Right cardiac atrium (tissue), 5 donors: Measurements from ENCODE around the gene GPR21. TPM values are rescaled to one million over a fixed set of nuclear protein-coding genes. Genes with fewer than 3 reads are reported as not detected.

Source experiments
- ATAC-seq, 2 donors: fragments of 200-7000 bp; cut with Tn5 transposase; one replicate each; pipeline versions ENCODE4 v1.8.0 to v1.9.1; 2020; ENCODE audit warnings: moderate library complexity in 2 of 2, mild to moderate bottlenecking in 1 of 2
- DNase-seq, 3 donors: peaks; one replicate each; pipeline ENCODE4 v3.0.0-alpha.2; 2020
- H3K27ac ChIP-seq: one replicate; pipeline ENCODE4 v1.5.1; 2013; ENCODE audit warnings: mild to moderate bottlenecking, low read length, control low read depth, moderate library complexity
- H3K27me3 ChIP-seq: one replicate; pipeline ENCODE4 v1.6.1; 2013; ENCODE audit not compliant: control insufficient read depth, insufficient read depth
- H3K4me1 ChIP-seq: one replicate; pipeline ENCODE4 v1.6.1; 2013; ENCODE audit warnings: low read length; ENCODE audit not compliant: control insufficient read depth, insufficient read depth
- H3K4me3 ChIP-seq: one replicate; pipeline ENCODE4 v1.5.1; 2013; ENCODE audit warnings: low read length, control low read depth
- H3K9me3 ChIP-seq: one replicate; pipeline ENCODE4 v1.6.1; 2013; ENCODE audit warnings: low read length; ENCODE audit not compliant: control insufficient read depth
- WGBS: extraction: QIAGEN DNeasy Blood & Tissue Kit; methylation state at CpG from one replicate; pipeline ENCODE4 v1.1.7; 2013; 5-methylcytosine and 5-hydroxymethylcytosine counted together
- intact Hi-C, 4 donors: fragments of 100-400 bp; cut with DNase I; formaldehyde crosslinking; loops; one replicate each; pipeline versions ENCODE4 v1.11.0 to v1.14.0; 2022 to 2023
- polyA plus RNA-seq: library from polyadenylated mRNA; stranded (reverse); fragments of 200-250 nt; gene quantifications from one replicate; pipeline ENCODE4 v1.2.3, GENCODE V29; 2013
- total RNA-seq, 4 donors: library from RNA; stranded (reverse); fragmentation: NEBNext Ultra II Directional; extraction: Animal tissue kit (Norgen Biotek cat#: 25700); gene quantifications; one replicate each; pipeline ENCODE4 v1.2.1, GENCODE V29; 2021
- donor health status: healthy with polysubstance abuse.
- donor health status: DM: no; HTN: yes; CAD: no.
- donor health status: DM: no; HTN: no; CAD: no.
- donor health status: DM: no; HTN: yes; CAD: no; lungs with severe emphysema.
- donor health status: DM: yes; HTN: yes; CAD: no.

The GPR21 gene
- total and polyA plus RNA-seq, 5 donors, result 0.36 to 1.1 (median 0.91) TPM; not detected in 1

- intact Hi-C loops, result no loop called here
- WGBS, result 79% methylated on average over 5 of the region's 5 CpGs
Measured at GRCh38 chr9:123007269-123007668, 26.2 kb upstream of the GPR21 start.

GRCh38 chr9:123008909-123009308 lies 24.6 kb upstream of the GPR21 start:
- H3K27ac ChIP-seq, result no peak overlapping the region
- intact Hi-C loops, result no loop called here
- no peaks in the 10 kb centered on the region for H3K27me3 ChIP-seq
- DNase-seq (no peak), ATAC-seq (no peak)
- no peak overlapping the region for H3K4me3 ChIP-seq
- H3K4me1 ChIP-seq, result peaks cover 1% of the 10 kb centered on the region
- no peaks in the 10 kb centered on the region for H3K9me3 ChIP-seq

More at GRCh38 chr9:123007269-123007668, 26.2 kb upstream of the GPR21 start:
- ATAC-seq (no peak), DNase-seq (no peak)
- H3K27me3 ChIP-seq, result no peaks in the 10 kb centered on the region
- no peaks in the 10 kb centered on the region for H3K9me3 ChIP-seq
- H3K27ac ChIP-seq, result no peak overlapping the region
- no peak overlapping the region for H3K4me3 ChIP-seq
- peaks cover 1% of the 10 kb centered on the region for H3K4me1 ChIP-seq

- Histone ChIP-seq H3K27me3 (no peaks in the 10 kb centered on the region), H3K4me1 (peaks cover 1% of the 10 kb centered on the region), H3K27ac (no peak overlapping the region), H3K9me3 (no peaks in the 10 kb centered on the region), H3K4me3 (no peak overlapping the region)
- no peak for ATAC-seq
- 94% methylated on average over 3 of the region's 3 CpGs for WGBS
- intact Hi-C loops, result no loop called here
- no peak for DNase-seq
Measured at GRCh38 chr9:123011380-123011779, 22.1 kb upstream of the GPR21 start.

GRCh38 chr9:123011878-123012528 lies 21.5 kb upstream of the GPR21 start:
- WGBS, result 93% methylated on average over 3 of the region's 3 CpGs
- no peaks in the 10 kb centered on the region for H3K27me3 ChIP-seq
- H3K27ac ChIP-seq, result no peak overlapping the region
- peaks cover 1% of the 10 kb centered on the region for H3K4me1 ChIP-seq
- intact Hi-C loops, result no loop called here
- ATAC-seq (no peak), DNase-seq (no peak)
- no peaks in the 10 kb centered on the region for H3K9me3 ChIP-seq
- H3K4me3 ChIP-seq, result no peak overlapping the region

GRCh38 chr9:123016631-123017030 lies 16.8 kb upstream of the GPR21 start:
- Histone ChIP-seq H3K9me3 (no peaks in the 10 kb centered on the region), H3K27me3 (no peaks in the 10 kb centered on the region), H3K4me1 (no peaks in the 10 kb centered on the region), H3K27ac (no peak overlapping the region), H3K4me3 (no peak overlapping the region)
- WGBS, result 87% methylated on average over 1 of the region's 1 CpG
- no peak for DNase-seq
- intact Hi-C loops, result no loop called here
- ATAC-seq, result no peak

GRCh38 chr9:123020796-123021195 lies 12.7 kb upstream of the GPR21 start:
- Histone ChIP-seq H3K27me3 (no peaks in the 10 kb centered on the region), H3K4me1 (no peaks in the 10 kb centered on the region), H3K4me3 (no peak overlapping the region), H3K27ac (no peak overlapping the region), H3K9me3 (no peaks in the 10 kb centered on the region)
- no peak for DNase-seq
- intact Hi-C loops, result no loop called here
- no peak for ATAC-seq
- 82% methylated on average over 2 of the region's 2 CpGs for WGBS

- Histone ChIP-seq H3K27ac (no peak overlapping the region), H3K27me3 (no peaks in the 10 kb centered on the region), H3K4me3 (no peak overlapping the region), H3K4me1 (no peaks in the 10 kb centered on the region), H3K9me3 (no peaks in the 10 kb centered on the region)
- ATAC-seq, result no peak
- DNase-seq, result no peak
- intact Hi-C loops, result no loop called here
- 94% methylated on average over 1 of the region's 1 CpG for WGBS
Measured at GRCh38 chr9:123026425-123026824, 7.0 kb upstream of the GPR21 start.

GRCh38 chr9:123027517-123027916 lies 6.0 kb upstream of the GPR21 start:
- H3K4me3 ChIP-seq, result no peak overlapping the region
- no peaks in the 10 kb centered on the region for H3K9me3 ChIP-seq
- no peak for DNase-seq
- intact Hi-C loops, result no loop called here
- ATAC-seq, result no peak
- no peaks in the 10 kb centered on the region for H3K4me1 ChIP-seq
- H3K27ac ChIP-seq, result no peak overlapping the region
- WGBS, result 59% methylated on average over 3 of the region's 3 CpGs
- no peaks in the 10 kb centered on the region for H3K27me3 ChIP-seq

GRCh38 chr9:123028136-123028535 lies 5.3 kb upstream of the GPR21 start:
- H3K4me3 ChIP-seq, result no peak overlapping the region
- DNase-seq, result no peak
- no peaks in the 10 kb centered on the region for H3K27me3 ChIP-seq
- intact Hi-C loops, result no loop called here
- H3K9me3 ChIP-seq, result no peaks in the 10 kb centered on the region
- H3K27ac ChIP-seq, result no peak overlapping the region
- no peak for ATAC-seq
- no peaks in the 10 kb centered on the region for H3K4me1 ChIP-seq

GRCh38 chr9:123028973-123029372 lies 4.5 kb upstream of the GPR21 start:
- ATAC-seq, result no peak
- WGBS, result 98% methylated on average over 3 of the region's 3 CpGs
- DNase-seq, result no peak
- Histone ChIP-seq H3K4me1 (no peaks in the 10 kb centered on the region), H3K9me3 (no peaks in the 10 kb centered on the region), H3K27me3 (no peaks in the 10 kb centered on the region), H3K4me3 (no peak overlapping the region), H3K27ac (no peak overlapping the region)
- intact Hi-C loops, result no loop called here

GRCh38 chr9:123031963-123032362 lies 1.5 kb upstream of the GPR21 start:
- ATAC-seq (no peak), DNase-seq (no peak)
- intact Hi-C loops, result no loop called here
- H3K9me3 ChIP-seq, result no peaks in the 10 kb centered on the region
- H3K4me1 ChIP-seq, result peaks cover 2% of the 10 kb centered on the region
- H3K4me3 ChIP-seq, result no peak overlapping the region
- no peaks in the 10 kb centered on the region for H3K27me3 ChIP-seq
- WGBS, result 92% methylated on average over 1 of the region's 1 CpG
- H3K27ac ChIP-seq, result no peak overlapping the region
